Stimulated activated CD4-positive, alpha-beta T cell treated with anti-CD3 and anti-CD28 coated beads, Interleukin-15, amount 100 ng/mL, for 1 hour (primary cell): ENCODE results near the gene HPS3.

Experiments used
- DNase-seq, 2 donors: peaks; one replicate each; pipeline ENCODE4 v3.0.0-alpha.2; 2020; ENCODE audit warnings: low read depth in 1 of 2, low spot score in 1 of 2

The HPS3 gene

DNA sequence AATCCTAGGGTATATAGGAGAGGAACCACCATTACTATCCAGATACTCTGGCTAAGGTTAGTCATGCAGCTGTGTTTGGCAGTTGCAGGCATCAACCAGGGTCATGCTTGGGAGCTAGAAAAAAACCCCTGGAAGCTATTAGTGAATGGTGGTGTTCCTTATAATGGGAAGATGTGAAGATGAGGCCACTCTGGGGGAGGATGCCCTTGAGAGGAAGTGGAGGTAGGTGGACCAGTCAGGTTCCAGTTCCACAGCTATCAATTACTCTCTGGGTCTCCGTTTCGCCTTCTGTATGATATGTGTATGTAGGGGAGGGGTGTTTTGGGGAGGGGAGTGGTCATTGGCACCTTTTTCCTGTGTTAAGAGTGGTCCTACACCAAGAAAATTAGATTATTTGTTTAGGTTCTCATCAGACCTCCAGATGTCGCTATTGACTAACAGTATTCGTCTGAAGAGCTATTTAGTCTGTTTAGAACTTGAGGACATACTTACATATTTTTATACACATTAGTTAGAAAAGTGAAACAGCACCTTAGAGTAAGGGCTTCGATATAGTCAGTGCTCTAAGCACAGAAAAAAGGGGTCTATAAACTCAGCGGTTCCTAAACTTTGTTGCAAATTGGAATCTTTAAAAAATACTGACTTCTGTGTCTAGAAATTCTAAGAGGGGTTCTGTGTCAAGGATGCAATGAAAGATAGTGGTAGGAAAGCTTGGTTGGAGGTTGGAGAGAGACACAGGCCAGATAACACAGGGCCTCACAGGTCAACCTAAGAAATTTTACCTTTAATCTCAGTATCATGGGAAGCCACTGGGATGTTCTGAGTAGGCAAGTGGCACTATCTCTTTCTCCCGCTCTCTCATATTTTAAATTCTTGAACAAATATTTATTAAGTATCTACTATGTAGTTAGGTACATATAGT lies 9.1 kb upstream of the HPS3 start:
- no peak for DNase-seq

DNA sequence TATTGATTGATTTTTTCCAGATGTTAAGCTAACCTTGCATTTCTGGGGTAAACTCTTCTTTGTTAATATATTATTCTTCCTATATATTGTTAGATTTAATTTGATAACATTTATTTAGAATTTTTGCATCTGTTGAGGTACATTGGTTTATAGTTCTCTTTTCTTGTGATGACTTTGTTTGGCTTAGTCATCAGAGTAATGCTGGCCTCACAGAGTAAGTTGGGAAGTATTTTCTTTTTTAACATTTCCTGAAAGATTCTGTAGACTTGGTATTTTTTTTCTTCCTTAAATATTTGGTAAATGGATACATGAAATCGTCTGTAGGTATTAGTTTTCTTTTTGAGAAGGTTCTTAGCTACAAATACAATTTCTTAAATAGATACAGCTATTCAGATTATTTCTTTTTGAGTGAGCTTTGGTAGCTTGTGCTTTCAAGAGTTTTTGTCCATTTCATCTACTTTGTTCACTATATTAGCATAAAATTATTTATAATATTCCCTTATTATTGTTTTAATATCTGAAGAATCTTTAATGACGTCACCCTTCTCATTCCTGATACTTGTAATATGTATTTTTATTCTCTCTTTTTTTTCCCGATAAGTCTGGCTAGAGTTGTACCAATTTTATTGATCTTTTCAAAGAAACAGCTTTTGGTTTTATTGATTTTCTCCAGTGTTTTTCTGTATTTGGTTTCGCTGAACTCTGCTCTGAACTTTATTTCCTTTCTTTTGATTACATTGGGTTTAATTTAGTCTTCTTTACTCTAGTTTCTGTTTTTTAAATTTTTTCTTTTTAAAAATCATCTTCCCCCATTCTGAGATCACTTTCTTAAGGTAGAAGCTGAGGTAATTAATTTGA lies 6.5 kb upstream of the HPS3 start:
- no peak for DNase-seq

DNA sequence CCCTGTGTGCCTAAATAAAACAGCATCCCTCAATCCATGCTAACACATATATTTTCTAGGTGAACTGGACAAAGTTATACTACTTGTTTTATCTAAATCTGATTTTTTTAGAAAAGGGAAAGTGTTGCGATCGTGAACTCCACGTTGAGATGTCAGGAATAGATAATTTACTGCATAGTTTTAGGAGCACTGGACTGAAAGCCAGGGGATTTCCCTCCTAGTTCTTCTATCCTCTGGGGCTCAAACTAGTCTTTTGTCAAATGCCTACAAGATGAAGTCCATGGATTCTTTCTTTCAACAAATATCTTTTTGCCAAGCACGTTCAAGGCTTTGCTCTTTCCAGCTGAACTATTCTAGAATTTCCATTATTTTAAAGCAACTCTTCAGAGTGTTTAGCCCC lies 617 bp upstream of the HPS3 start:
- DNase-seq, result no peak

DNA sequence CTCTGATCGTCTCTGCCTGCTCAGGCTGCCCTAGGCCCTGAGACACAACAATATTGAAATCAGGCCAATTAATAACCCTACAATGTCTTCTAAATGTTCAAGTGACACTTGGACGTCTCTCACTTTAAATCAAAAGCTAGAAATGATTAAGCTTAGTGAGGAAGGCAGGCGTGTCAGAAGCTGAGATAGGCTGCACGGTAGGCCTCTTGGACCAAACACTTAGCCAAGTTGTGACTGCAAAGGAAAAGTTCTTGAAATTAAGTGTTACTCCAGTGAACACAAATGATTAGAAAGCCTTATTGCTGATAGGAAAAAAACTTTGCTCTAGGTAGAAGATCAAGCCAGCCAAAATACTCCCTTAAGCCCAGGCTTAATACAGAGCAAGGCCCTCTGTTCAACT lies 2.2 kb downstream of the HPS3 start:
- no peak for DNase-seq

DNA sequence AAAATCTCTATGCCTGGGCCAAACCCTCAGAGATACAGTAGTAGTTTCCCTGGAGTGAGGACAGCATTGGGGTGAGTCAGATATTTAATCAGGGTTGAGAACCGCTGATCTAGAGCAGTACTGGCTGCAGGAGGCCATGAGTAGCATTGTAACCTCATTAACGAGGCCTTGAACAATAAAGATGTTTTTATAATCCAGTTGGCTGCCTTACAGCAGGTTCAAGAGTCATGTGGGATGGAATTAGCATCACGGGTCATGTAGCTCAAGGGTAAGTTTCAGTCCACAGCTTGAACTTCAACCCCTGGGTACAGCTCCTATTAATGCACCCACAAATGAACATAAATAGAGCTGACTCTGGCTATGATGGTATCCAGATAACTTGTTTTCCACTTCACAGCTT lies 5.1 kb downstream of the HPS3 start:
- no peak for DNase-seq

DNA sequence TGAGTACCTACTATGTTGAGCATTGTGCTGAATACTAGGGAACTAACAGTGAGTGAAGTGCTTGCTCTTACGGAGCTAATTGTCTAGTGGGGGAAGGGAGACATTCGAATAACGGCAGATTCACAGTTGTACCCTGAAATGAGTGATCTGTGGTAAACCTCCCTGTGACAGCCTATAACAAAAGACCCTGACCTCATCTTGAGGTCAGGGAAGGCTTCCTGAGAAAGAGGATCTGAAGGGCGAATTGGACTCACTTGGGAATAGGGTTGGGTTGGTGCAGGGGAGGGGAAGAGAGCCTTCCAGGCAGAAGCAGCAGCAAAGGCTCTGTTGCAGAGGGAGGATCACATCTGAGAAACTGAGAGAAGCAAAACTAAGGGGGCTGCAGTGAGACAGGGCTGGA lies 13.2 kb downstream of the HPS3 start:
- no peak for DNase-seq

DNA sequence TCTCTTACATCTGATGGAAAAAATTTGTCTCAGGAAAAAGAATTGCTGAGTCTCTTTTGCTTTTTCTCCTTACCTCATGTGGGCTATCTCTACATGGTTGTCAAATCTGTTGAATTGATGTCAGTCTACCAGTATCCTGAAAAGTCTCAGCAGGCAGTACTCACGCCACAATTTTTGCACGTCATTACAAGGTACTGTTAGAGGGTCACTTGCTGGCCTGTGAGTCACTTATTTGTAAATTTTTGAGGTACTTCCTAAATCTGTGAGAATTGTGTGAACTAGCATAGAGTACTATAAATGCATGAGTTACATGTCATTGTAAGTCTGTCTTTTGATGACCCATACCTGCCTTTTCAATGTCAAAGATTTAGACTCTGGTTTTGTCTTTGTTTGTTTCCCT lies 15.9 kb downstream of the HPS3 start:
- no peak for DNase-seq

DNA sequence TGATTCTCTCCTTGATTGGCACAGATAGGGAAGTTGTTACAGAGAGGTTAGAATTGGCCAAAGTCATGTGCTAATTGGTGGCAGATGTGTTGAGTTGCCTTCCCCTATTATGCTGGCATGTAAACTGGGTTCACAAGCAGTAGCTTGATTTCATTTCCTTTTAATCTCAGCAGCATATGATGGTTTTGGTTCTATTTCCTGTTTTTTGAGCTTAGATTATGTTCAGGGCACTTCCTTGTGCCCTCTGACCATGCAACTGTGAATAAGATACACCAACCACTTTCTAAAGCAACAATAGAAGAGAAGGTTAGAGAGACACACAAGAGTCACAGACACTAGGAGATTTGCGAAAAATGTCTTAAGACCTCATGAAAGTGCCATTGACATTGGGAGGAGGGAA lies 16.5 kb downstream of the HPS3 start:
- DNase-seq, result no peak

DNA sequence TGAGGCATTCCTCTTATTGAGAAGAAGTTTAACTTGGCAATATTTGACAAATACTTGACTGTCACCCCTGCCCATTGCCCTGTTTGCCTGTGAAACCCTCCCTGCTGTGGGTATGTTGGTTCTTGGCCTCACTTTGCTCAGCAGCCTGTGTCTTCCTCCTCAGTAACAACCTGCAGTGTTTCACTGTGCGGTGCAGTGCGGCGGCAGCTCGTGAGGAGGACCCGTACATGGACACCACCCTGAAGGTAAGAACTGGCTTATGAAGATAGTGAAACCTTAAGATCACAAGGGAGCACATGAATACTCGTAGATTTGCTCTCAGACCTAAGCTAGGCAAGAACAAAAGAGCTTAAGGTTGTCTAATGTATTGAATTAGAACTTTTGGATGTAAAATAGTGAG lies 21.0 kb downstream of the HPS3 start:
- no peak for DNase-seq

DNA sequence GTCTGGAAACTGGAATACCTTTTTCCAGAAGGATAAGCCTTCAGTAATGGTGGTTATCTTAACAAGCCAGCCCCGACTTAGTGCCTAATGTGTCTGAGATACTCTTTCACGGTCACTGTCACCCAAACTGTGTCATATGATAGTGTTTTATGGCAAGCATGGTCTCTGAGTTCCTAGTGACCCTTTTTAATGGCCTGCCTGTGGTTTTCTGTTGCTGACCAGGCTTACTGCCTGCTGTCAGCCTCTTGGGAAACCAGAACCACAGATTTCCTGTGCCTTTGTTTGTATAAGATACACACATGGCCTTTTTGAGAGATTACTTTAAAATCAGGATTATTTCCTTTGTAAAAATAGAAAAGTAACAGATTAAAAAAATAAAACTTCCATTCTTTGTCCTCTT lies 22.4 kb downstream of the HPS3 start:
- DNase-seq, result no peak

DNA sequence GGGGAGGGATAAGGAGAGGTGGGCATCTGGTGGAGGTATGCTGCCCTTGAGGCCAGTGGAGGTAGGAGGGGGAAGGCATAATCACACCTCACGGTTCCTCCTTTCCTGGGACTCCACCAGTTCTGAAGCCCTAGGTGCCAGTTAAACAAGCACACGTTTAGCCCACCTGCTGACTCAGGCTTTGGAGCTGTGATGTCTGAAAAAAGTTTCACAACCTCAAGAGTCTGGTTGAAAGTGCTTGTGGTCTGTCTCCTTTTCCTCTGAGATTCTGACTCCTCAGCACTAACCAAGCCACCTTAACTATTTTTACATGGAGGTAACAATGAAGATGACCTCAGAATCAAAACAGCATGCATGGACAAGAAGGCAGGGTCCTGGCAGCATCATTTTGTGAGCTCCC lies 23.0 kb downstream of the HPS3 start:
- DNase-seq, result no peak

DNA sequence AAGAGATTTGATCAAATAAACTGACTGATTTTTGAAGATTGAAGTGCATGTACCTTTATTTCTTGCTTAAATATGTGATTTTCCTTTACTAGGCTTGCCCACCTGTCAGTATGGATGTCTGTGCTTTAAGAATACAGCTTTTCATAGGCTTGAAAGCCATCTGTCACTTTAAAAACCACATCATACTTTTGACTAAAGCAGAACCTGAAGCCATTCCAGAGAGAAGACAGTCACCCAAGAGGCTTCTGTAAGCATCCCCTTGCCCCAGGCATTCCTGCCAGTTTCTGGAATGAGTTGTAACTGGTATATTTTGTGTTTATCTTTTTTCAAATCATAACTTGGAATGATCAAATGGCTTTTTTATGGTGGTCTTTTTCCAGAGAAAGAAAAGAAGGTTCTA lies 24.0 kb downstream of the HPS3 start:
- no peak for DNase-seq

DNA sequence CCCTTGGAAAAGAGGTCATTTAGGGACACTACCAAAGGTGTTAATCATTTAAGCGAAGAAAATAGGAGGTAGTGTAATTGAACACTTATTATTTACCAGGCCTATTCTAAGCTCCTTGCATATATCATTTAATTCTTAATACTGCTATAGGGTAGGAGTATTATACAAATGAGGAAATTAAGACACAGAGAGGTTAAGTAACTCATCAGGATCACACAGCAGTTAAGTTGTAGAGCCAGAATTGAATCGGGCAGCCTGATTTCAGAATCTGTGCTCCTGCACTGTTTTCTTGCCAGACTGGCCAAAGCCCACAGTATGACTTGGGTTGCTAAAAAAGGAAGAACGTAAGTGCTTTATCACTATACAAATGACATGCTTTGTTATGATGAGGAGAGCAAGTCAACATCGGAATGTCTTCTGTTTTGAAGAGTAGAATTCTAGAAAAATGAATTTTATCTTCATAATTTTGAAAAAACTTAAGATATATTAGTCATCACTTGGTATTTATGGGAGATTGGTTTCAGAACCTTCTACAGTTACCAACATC lies 31.4 kb downstream of the HPS3 start:
- no peak for DNase-seq

DNA sequence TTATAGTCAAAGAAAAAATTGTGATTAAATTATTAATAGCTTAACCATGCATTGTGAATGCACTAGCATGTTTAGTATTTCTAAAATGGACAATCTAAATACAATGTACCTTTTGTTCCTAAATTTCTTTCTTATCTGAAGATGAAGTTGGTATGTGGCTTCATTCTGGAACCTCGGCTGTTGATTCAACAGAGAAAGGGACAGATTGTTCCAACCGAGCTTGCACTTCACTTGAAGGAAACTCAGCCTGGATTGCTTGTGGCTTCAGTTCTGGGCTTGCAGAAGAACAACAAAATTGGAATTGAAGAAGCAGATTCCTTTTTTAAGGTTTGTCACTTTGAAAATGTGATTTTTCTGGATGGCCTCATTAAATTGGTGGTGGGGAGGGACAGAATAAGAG lies 32.6 kb downstream of the HPS3 start:
- no peak for DNase-seq

DNA sequence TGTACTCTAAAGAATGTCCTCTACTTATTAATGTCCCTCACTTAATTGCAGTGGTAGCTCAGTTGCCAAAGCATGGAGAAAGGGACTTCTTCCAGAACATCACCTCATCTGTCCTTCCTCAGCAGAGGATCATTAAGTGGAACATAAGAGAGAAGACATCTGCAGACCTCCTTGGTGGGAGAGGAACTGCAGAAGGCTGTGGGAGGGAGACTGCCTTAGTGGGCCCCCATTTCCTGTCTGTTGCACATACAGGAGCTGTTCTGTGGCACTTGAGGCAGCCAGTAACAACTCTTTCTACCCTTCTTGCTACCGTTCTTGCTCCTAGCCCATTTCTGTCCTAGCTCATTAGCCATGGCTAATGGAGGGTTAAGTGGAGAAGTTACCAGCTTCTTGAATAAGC lies 33.6 kb downstream of the HPS3 start:
- no peak for DNase-seq

DNA sequence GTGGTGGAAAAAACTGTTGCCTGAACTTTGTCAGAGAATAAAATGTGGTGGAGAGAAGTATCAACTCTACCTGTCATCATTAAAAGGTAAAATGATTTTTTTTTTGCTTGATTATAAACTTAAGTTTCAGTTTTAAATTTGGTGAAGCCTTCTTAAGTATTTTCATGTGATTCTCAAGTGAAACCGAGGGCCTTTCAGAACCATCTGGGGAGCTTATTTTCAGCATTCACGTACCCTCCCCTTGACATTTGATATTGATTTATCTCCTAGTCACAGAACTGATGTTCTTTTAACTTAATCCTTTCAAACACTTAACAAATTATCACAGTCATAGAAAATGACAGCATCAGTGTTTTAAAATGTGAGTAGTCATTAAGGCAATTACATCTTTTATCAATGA lies 38.5 kb downstream of the HPS3 start:
- no peak for DNase-seq

DNA sequence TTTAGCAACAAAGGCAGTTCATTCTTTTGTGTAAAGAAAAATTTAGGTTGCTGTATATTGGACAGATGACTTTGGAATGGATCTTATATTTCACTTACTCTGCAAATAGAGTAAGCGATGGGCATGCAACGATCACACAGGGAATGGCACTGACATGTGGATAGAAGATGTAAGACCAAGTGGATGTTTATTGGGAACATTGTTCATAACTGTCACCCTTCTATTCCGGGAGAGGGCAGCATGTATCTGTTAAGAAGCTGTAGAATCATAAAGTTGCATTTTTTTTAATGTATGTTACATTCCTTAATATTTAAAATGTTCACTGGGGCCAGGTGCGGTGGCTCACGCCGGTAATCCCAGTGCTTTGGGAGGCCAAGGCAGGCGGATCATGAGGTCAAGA lies 41.2 kb downstream of the HPS3 start:
- DNase-seq, result no peak

DNA sequence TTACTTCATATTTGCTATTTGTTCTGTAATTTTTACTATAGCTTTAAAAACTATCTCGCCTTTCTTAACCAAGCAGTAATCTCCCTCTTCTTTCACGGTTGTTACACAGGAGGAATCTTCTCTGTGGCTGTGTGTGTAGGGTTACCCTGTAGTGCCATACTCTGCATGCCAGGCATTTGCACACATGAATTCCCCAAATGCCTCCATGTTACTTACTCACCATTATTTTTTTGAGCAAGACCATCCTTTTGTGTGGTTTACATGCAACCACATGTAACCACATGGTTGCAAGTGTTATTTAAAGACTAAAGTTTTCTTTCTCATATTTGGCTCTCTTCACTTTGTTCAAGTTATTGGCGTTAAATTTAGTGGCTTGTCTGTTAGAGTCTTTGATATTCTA lies 45.5 kb downstream of the HPS3 start:
- DNase-seq, result no peak

DNA sequence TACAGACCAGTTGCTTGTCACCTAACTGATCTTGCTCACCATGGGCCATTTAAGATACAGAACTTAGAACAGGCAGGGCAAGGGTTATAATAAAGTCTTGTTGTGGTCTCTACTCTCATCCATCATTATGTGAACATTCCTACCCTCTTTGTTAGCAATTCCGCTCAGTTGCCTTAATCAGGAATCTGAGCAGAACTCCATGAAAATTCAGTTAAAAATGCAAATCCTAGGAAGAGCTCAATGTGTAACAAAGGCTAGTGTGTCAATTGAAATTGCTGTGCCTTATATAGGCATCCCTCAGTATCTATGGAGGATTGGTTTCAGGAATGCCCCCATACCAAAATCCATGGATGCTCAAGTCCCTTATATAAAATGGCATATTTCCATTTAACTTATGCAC lies 47.7 kb downstream of the HPS3 start:
- DNase-seq, result no peak

DNA sequence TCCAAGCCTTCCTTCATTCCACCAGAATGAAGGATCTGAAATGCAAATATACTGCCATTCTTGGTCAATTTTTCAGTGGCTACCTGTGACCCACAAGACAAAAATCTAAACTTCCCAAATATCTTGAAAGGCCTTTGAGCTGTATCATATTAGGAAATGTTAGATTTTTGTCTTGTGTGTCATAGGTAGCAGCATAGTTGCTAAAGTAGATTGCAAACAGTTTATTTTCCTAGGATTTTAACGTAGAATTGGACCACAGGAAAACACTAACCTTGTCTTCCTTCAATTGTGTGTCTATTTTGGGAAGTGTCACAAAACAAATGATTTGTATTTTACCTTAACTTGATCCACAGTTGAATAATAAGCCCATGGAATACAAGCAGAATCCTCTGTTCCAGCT lies 49.8 kb downstream of the HPS3 start:
- DNase-seq, result no peak

DNA sequence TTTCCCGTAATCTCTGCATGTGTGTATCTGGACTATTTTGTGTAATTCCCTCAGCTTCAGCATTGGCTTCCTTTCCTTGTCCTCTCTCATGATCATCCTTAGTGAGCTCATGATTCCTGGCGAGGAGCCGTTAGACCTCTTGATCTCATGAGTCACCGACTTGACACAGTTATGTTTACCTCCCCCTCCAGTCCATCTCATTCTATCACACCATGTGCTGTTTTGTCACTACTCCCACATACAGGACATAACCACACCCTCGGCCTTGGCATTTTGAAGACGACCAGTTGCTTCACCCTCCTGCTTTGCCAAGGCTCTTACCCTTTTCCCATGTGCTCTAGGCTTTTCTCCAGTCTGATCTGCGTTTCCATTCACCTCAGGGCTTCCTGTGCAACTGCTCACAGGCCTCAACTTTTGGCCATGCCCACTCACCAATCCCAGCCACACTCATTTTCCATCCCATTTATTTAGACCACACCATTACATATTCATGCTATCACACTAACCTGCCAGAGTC lies 50.7 kb downstream of the HPS3 start:
- no peak for DNase-seq

DNA sequence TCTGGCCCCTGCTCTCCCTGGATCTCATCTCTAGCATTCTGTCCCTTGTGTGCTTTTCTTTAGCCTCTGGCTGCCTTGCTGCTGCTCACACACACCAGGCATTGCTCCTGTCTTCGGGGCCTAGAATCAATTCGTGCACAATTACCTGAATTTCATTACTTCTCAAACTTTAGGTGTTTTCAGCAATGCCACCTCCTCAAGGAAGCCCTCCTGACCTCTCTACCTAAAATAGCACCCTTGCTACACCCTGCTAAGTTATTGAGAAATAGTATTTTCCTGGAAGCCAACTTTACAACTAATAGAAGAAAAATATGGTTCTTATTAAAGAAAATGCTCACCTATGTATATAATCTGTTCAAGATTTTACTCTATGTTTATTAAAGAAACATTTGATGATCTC lies 51.7 kb downstream of the HPS3 start:
- DNase-seq, result no peak
